Esophagus squamous epithelium (tissue), 5 donors: ENCODE results near the gene MMP27. TPM values are rescaled to one million over a fixed set of nuclear protein-coding genes. Genes with fewer than 3 reads are reported as not detected.

Experiments used
- DNase-seq: peaks from one replicate; lab custom pipeline; 2025; lab: John Stamatoyannopoulos, UW
- H3K27ac ChIP-seq, 4 donors: fragments of 200-600 bp; sonication (generic); one replicate each; pipeline ENCODE4 v1.5.1; 2016 to 2019; ENCODE audit warnings: mild to moderate bottlenecking in 1 of 4
- H3K27me3 ChIP-seq, 4 donors: fragments of 200-600 bp; sonication (generic); 1 replicate in 3 of 4; 2 replicates in 1 of 4; pipeline versions ENCODE4 v1.5.1 to v1.6.0; 2017 to 2021; ENCODE audit warnings: antibody characterized with exemption in 1 of 4
- H3K36me3 ChIP-seq, 3 donors: fragments of 200-600 bp; sonication (generic); one replicate each; pipeline ENCODE4 v1.5.1; 2016 to 2019
- H3K4me1 ChIP-seq, 3 donors: fragments of 200-600 bp; sonication (generic); one replicate each; pipeline ENCODE4 v1.5.1; 2017 to 2019
- H3K4me3 ChIP-seq, 4 donors: fragments of 200-600 bp; sonication (generic); 1 replicate in 3 of 4; 2 replicates in 1 of 4; pipeline ENCODE4 v1.5.1; 2016 to 2019; ENCODE audit warnings: mild to moderate bottlenecking in 2 of 4, moderate library complexity in 1 of 4
- H3K9me3 ChIP-seq, 3 donors: fragments of 200-600 bp; sonication (generic); one replicate each; pipeline ENCODE4 v1.5.1; 2016 to 2019
- CTCF ChIP-seq, 6 experiments: fragments of 450-650 bp in 4 of 6; fragments of 200-600 bp in 2 of 6; sonication (generic) in 2 of 6; IDR thresholded peaks; one replicate each; pipeline ENCODE4 v1.5.1; 2016 to 2019; ENCODE audit warnings: antibody characterized with exemption in 6 of 6, mild to moderate bottlenecking in 4 of 6, moderate library complexity in 4 of 6
- POLR2A ChIP-seq, 4 donors: fragments of 450-650 bp; IDR thresholded peaks; one replicate each; pipeline ENCODE4 v1.6.1; 2017; ENCODE audit warnings: antibody characterized with exemption in 4 of 4, mild to moderate bottlenecking in 4 of 4, moderate library complexity in 3 of 4
- WGBS, 2 donors: methylation state at CpG; one replicate each; pipeline ENCODE4 v1.1.5; 2018; 5-methylcytosine and 5-hydroxymethylcytosine counted together
- intact Hi-C: fragments of 100-400 bp; cut with DNase I; formaldehyde crosslinking; loops from one replicate; pipeline ENCODE4 v1.15.0; 2022
- total RNA-seq, 4 donors: library from RNA; depleted of rRNA; stranded (reverse); fragments of >200 nt; gene quantifications; one replicate each; pipeline ENCODE4 v1.1.0, GENCODE V29; 2016
- donor health status: DM: yes; HTN: yes; CAD: no.

The MMP27 gene
- total RNA-seq, 4 donors from 2014 or later, result 0.19 TPM; not detected in 3

- Histone ChIP-seq H3K27ac (no peak overlapping the region), H3K27me3 (no peaks in the 10 kb centered on the region), H3K9me3 (no peaks in the 10 kb centered on the region), H3K4me1 (no peaks in the 10 kb centered on the region), H3K4me3 (no peak overlapping the region), H3K36me3 (no peaks in the 10 kb centered on the region)
- intact Hi-C loops, result no loop called here
- WGBS, 2 donors, result 81 to 88% methylated on average over 3 to 4 of the region's 4 CpGs
- no peak for TF ChIP-seq CTCF (IDR thresholded peaks at IDR 0.05)
- TF ChIP-seq POLR2A (IDR thresholded peaks at IDR 0.05), result no peak
- DNase-seq, result no peak
Measured at GRCh38 chr11:102661040-102661439, 44.5 kb downstream of the MMP27 start.

GRCh38 chr11:102656528-102656927 is 49.0 kb downstream of the MMP27 start:
- H3K4me3 ChIP-seq, result no peak overlapping the region
- DNase-seq, result no peak
- no peaks in the 10 kb centered on the region for H3K9me3 ChIP-seq
- TF ChIP-seq CTCF (IDR thresholded peaks at IDR 0.05), result no peak
- TF ChIP-seq POLR2A (IDR thresholded peaks at IDR 0.05), result no peak
- no peaks in the 10 kb centered on the region for H3K27me3 ChIP-seq
- no peaks in the 10 kb centered on the region for H3K4me1 ChIP-seq
- 63 to 67% methylated on average over 1 of the region's 1 CpG for WGBS, 2 donors
- no peak overlapping the region for H3K27ac ChIP-seq
- intact Hi-C loops, result no loop called here
- no peaks in the 10 kb centered on the region for H3K36me3 ChIP-seq

GRCh38 chr11:102655547-102655946 is 50.0 kb downstream of the MMP27 start:
- no peak for TF ChIP-seq CTCF (IDR thresholded peaks at IDR 0.05)
- no peak for TF ChIP-seq POLR2A (IDR thresholded peaks at IDR 0.05)
- Histone ChIP-seq H3K27ac (no peak overlapping the region), H3K9me3 (no peaks in the 10 kb centered on the region), H3K4me3 (no peak overlapping the region), H3K36me3 (no peaks in the 10 kb centered on the region), H3K27me3 (no peaks in the 10 kb centered on the region), H3K4me1 (no peaks in the 10 kb centered on the region)
- intact Hi-C loops, result no loop called here
- 61 to 63% methylated on average over 2 of the region's 2 CpGs for WGBS, 2 donors
- DNase-seq, result no peak

- 70 to 88% methylated on average over 1 of the region's 1 CpG for WGBS, 2 donors
- no peak for DNase-seq
- H3K9me3 ChIP-seq, result no peaks in the 10 kb centered on the region
- H3K27me3 ChIP-seq, result no peaks in the 10 kb centered on the region
- no peak overlapping the region for H3K4me3 ChIP-seq
- H3K4me1 ChIP-seq, result no peaks in the 10 kb centered on the region
- no peaks in the 10 kb centered on the region for H3K36me3 ChIP-seq
- intact Hi-C loops, result no loop called here
- H3K27ac ChIP-seq, result no peak overlapping the region
- TF ChIP-seq CTCF (IDR thresholded peaks at IDR 0.05), result no peak
- no peak for TF ChIP-seq POLR2A (IDR thresholded peaks at IDR 0.05)
Measured at GRCh38 chr11:102654761-102655160, 50.8 kb downstream of the MMP27 start.

- no peaks in the 10 kb centered on the region for H3K9me3 ChIP-seq
- no peaks in the 10 kb centered on the region for H3K4me1 ChIP-seq
- H3K27ac ChIP-seq, result no peak overlapping the region
- H3K4me3 ChIP-seq, result no peak overlapping the region
- H3K36me3 ChIP-seq, result no peaks in the 10 kb centered on the region
- DNase-seq, result no peak
- TF ChIP-seq CTCF (IDR thresholded peaks at IDR 0.05), result no peak
- TF ChIP-seq POLR2A (IDR thresholded peaks at IDR 0.05), result no peak
- no peaks in the 10 kb centered on the region for H3K27me3 ChIP-seq
- intact Hi-C loops, result no loop called here
- WGBS, 2 donors, result 76 to 84% methylated on average over 16 of the region's 16 CpGs
Measured at GRCh38 chr11:102653744-102654291, 51.8 kb downstream of the MMP27 start.
